ENCODE results near the gene DAP3.
"Not testable (repeated sequence)": the region's sequence is repeated elsewhere in the genome, so short reads cannot be mapped to it uniquely, and the experiment has no call there.

DNA sequence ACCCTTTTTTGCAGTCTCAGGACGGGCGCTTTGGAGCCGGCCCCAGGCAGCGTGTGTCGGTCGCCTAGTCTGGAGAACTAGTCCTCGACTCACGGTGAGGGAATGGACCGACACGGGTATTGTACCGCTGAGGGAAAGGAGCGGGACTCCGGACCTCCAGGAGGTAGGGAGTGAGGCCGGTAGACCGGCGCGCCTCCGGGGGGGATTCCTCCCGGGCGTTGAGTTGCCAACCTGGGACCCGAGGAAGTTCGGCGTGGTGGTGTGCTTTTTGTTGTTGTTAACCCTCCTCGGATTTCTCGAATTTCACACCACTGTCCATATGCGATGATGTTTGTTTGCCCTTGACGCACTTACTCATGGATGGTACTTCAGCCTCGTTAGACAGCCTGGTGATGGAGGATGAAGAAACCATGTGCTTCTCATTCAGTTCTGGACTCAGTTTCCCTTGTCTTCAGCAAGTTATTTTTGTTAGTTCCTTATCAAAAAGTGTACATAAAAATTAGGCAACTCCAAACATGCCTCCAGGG, at the start of gene DAP3:
- not testable (repeated sequence) for TF ChIP-seq BACH2 (CRISPR knock-in tag; IDR thresholded peaks at IDR 0.05; ENCODE audit: borderline replicate concordance); ZFP30 (CRISPR knock-in tag; IDR thresholded peaks at IDR 0.05); TCF4 (CRISPR knock-in tag; IDR thresholded peaks at IDR 0.05; ENCODE audit: borderline replicate concordance); ZFP3 (CRISPR knock-in tag; IDR thresholded peaks at IDR 0.05); ARNTL (CRISPR knock-in tag; IDR thresholded peaks at IDR 0.05; ENCODE audit: borderline replicate concordance, low read depth)
- TF ChIP-seq, protein P1, sequence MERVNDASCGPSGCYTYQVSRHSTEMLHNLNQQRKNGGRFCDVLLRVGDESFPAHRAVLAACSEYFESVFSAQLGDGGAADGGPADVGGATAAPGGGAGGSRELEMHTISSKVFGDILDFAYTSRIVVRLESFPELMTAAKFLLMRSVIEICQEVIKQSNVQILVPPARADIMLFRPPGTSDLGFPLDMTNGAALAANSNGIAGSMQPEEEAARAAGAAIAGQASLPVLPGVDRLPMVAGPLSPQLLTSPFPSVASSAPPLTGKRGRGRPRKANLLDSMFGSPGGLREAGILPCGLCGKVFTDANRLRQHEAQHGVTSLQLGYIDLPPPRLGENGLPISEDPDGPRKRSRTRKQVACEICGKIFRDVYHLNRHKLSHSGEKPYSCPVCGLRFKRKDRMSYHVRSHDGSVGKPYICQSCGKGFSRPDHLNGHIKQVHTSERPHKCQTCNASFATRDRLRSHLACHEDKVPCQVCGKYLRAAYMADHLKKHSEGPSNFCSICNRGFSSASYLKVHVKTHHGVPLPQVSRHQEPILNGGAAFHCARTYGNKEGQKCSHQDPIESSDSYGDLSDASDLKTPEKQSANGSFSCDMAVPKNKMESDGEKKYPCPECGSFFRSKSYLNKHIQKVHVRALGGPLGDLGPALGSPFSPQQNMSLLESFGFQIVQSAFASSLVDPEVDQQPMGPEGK (CRISPR knock-in tag; IDR thresholded peaks at IDR 0.05; ENCODE audit: borderline replicate concordance): not testable (repeated sequence)
- TF ChIP-seq, protein P2, sequence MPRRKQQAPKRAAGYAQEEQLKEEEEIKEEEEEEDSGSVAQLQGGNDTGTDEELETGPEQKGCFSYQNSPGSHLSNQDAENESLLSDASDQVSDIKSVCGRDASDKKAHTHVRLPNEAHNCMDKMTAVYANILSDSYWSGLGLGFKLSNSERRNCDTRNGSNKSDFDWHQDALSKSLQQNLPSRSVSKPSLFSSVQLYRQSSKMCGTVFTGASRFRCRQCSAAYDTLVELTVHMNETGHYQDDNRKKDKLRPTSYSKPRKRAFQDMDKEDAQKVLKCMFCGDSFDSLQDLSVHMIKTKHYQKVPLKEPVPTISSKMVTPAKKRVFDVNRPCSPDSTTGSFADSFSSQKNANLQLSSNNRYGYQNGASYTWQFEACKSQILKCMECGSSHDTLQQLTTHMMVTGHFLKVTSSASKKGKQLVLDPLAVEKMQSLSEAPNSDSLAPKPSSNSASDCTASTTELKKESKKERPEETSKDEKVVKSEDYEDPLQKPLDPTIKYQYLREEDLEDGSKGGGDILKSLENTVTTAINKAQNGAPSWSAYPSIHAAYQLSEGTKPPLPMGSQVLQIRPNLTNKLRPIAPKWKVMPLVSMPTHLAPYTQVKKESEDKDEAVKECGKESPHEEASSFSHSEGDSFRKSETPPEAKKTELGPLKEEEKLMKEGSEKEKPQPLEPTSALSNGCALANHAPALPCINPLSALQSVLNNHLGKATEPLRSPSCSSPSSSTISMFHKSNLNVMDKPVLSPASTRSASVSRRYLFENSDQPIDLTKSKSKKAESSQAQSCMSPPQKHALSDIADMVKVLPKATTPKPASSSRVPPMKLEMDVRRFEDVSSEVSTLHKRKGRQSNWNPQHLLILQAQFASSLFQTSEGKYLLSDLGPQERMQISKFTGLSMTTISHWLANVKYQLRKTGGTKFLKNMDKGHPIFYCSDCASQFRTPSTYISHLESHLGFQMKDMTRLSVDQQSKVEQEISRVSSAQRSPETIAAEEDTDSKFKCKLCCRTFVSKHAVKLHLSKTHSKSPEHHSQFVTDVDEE (CRISPR knock-in tag; IDR thresholded peaks at IDR 0.05): not testable (repeated sequence)

Data from SK-N-SH treated with all-trans-retinoic acid at 6 μM for 48 hours (cell line).